HUES64 (cell line): Measurements from ENCODE around the gene ASB12.

Source experiments
- H3K27ac ChIP-seq: 2 replicates; pipeline ENCODE4 v1.7.0; 2013; ENCODE audit warnings: low read depth, low read length, inconsistent platforms
- H3K27me3 ChIP-seq: 2 replicates; pipeline ENCODE4 v1.6.1; 2013; ENCODE audit warnings: mild to moderate bottlenecking, low read length; ENCODE audit not compliant: insufficient read depth
- H3K36me3 ChIP-seq: 2 replicates; pipeline ENCODE4 v1.6.1; 2013; ENCODE audit warnings: mild to moderate bottlenecking, low read length; ENCODE audit not compliant: insufficient read depth
- H3K4me1 ChIP-seq: 2 replicates; pipeline ENCODE4 v1.6.1; 2013; ENCODE audit warnings: mild to moderate bottlenecking, low read length, moderate library complexity; ENCODE audit not compliant: insufficient read depth
- H3K4me3 ChIP-seq: 2 replicates; pipeline ENCODE4 v1.5.1; 2013; ENCODE audit warnings: mild to moderate bottlenecking, low read length, moderate library complexity
- H3K9ac ChIP-seq: 2 replicates; pipeline ENCODE4 v1.6.1; 2013; ENCODE audit warnings: mild to moderate bottlenecking, low read depth, low read length
- H3K9me3 ChIP-seq: 2 replicates; pipeline ENCODE4 v1.6.1; 2013; ENCODE audit warnings: low read depth, low read length; ENCODE audit not compliant: insufficient read depth
- WGBS: fragments of 150-250, 120-280 bp; methylation state at CpG from one replicate; pipeline ENCODE4 v1.1.7; 2013; ENCODE audit warnings: missing lambda C conversion rate; 5-methylcytosine and 5-hydroxymethylcytosine counted together

The ASB12 gene

GRCh38 chrX:64202808-64203325 is 27.5 kb downstream of the ASB12 start:
- H3K9me3 ChIP-seq, result no peaks in the 10 kb centered on the region
- 77% methylated on average over 2 of the region's 2 CpGs for WGBS
- H3K4me3 ChIP-seq, result no peak overlapping the region
- H3K27me3 ChIP-seq, result peaks cover 16% of the 10 kb centered on the region
- no peak overlapping the region for H3K27ac ChIP-seq
- H3K9ac ChIP-seq, result no peak overlapping the region
- peaks cover 6% of the 10 kb centered on the region; the same call in 1 of the 2 replicates for H3K4me1 ChIP-seq
- H3K36me3 ChIP-seq, result no peaks in the 10 kb centered on the region

- no peak overlapping the region for H3K9ac ChIP-seq
- no peak overlapping the region for H3K4me3 ChIP-seq
- H3K27ac ChIP-seq, result no peak overlapping the region
- H3K36me3 ChIP-seq, result no peaks in the 10 kb centered on the region
- H3K27me3 ChIP-seq, result peaks cover 1% of the 10 kb centered on the region
- 0 out of 2 replicates have a peak, but pooled peaks cover 10% of the 10 kb centered on the region for H3K4me1 ChIP-seq
- H3K9me3 ChIP-seq, result no peaks in the 10 kb centered on the region
Measured at GRCh38 chrX:64198036-64198435, 32.4 kb downstream of the ASB12 start.

GRCh38 chrX:64196606-64197005 is 33.8 kb downstream of the ASB12 start:
- Histone ChIP-seq H3K4me1 (0 out of 2 replicates have a peak, but pooled peaks cover 10% of the 10 kb centered on the region), H3K36me3 (peaks cover 6% of the 10 kb centered on the region), H3K27ac (no peak overlapping the region), H3K9ac (no peak overlapping the region), H3K9me3 (no peaks in the 10 kb centered on the region), H3K27me3 (no peaks in the 10 kb centered on the region), H3K4me3 (no peak overlapping the region)
- 92% methylated on average over 2 of the region's 3 CpGs for WGBS

- Histone ChIP-seq H3K27me3 (no peaks in the 10 kb centered on the region), H3K4me3 (no peak overlapping the region), H3K9ac (no peak overlapping the region), H3K27ac (no peak overlapping the region), H3K4me1 (0 out of 2 replicates have a peak, but pooled peaks cover 10% of the 10 kb centered on the region), H3K36me3 (peaks cover 9% of the 10 kb centered on the region), H3K9me3 (no peaks in the 10 kb centered on the region)
- 0% methylated on average over 1 of the region's 1 CpG for WGBS
Measured at GRCh38 chrX:64195862-64196261, 34.5 kb downstream of the ASB12 start.

DNA sequence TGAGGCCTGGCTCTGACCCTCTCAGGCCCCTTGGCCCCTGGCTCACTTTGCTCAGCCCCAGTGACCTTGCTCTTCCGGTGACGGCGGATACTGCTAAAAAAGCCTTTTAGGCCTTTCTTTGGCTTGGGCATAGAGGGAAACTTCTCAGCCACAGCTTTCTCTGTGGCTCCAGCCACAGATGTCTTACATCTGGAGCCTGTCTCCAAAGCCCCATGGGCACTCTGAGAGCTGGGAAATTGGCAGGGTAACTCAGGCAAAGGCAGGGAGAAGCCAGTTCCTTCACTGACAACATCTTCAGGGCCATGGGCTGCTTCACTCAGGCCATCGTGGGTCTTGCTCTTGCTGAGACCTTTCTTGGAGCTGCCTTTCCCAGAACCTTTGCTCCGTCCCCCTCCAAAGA is 37.7 kb downstream of the ASB12 start:
- Histone ChIP-seq H3K9ac (no peak overlapping the region), H3K4me3 (no peak overlapping the region), H3K9me3 (no peaks in the 10 kb centered on the region), H3K27ac (no peak overlapping the region), H3K4me1 (0 out of 2 replicates have a peak, but pooled peaks cover 10% of the 10 kb centered on the region), H3K36me3 (peaks cover 15% of the 10 kb centered on the region), H3K27me3 (no peaks in the 10 kb centered on the region)
- WGBS, result 98% methylated on average over 5 of the region's 5 CpGs

GRCh38 chrX:64192040-64192439 is 38.4 kb downstream of the ASB12 start:
- no peak overlapping the region for H3K4me3 ChIP-seq
- no peak overlapping the region for H3K27ac ChIP-seq
- no peaks in the 10 kb centered on the region for H3K9me3 ChIP-seq
- H3K4me1 ChIP-seq, result 0 out of 2 replicates have a peak, but pooled peaks cover 10% of the 10 kb centered on the region
- 89% methylated on average over 3 of the region's 3 CpGs for WGBS
- H3K36me3 ChIP-seq, result peaks cover 15% of the 10 kb centered on the region
- no peak overlapping the region for H3K9ac ChIP-seq
- H3K27me3 ChIP-seq, result no peaks in the 10 kb centered on the region

DNA sequence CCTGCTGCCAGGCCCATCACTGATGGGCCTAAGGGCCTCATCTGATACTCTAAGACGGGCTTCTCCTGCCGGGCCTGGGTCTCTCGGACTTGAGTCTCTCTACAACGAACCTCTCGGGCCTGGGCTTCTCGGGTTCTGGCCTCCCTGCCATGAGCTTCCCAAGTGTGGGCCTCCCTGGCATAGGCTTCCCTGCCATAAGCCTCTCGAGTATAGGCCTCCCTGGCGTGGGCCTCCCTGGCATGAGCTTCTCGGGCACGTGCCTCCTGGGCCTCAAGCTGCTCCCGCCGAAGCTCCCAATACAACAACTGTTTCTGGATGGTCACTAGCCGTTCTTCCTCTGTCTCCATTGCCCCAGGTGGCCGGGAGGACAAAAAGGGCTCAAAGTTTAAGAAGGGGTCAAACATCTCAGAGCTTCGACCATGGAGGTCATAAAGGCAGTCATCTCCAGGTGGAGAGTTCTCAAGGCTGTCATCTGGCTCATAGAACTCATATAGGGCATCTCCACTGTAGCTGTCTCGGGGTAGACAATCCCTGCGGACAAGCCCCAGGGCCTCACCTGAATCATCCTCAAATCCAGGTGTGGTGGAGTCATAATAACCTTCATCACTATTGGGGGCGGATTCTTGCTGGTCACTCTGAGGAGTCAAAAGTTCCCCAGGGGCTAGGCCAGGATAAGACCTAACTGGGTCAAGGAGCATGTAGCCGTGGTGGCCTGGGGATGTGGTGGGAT is 39.0 kb downstream of the ASB12 start:
- peaks cover 15% of the 10 kb centered on the region for H3K36me3 ChIP-seq
- H3K9ac ChIP-seq, result no peak overlapping the region
- H3K4me1 ChIP-seq, result 0 out of 2 replicates have a peak, but pooled peaks cover 10% of the 10 kb centered on the region
- 97% methylated on average over 18 of the region's 19 CpGs for WGBS
- H3K9me3 ChIP-seq, result no peaks in the 10 kb centered on the region
- no peak overlapping the region for H3K4me3 ChIP-seq
- H3K27ac ChIP-seq, result no peak overlapping the region
- H3K27me3 ChIP-seq, result no peaks in the 10 kb centered on the region

GRCh38 chrX:64190136-64190740 is 40.2 kb downstream of the ASB12 start:
- Histone ChIP-seq H3K4me1 (0 out of 2 replicates have a peak, but pooled peaks cover under 1% of the 10 kb centered on the region), H3K27ac (no peak overlapping the region), H3K9me3 (no peaks in the 10 kb centered on the region), H3K36me3 (peaks cover 15% of the 10 kb centered on the region), H3K4me3 (no peak overlapping the region), H3K27me3 (no peaks in the 10 kb centered on the region), H3K9ac (no peak overlapping the region)
- WGBS, result 90% methylated on average over 9 of the region's 10 CpGs

GRCh38 chrX:64188901-64189300 is 41.5 kb downstream of the ASB12 start:
- H3K4me3 ChIP-seq, result no peak overlapping the region
- WGBS, result 93% methylated on average over 2 of the region's 3 CpGs
- no peaks in the 10 kb centered on the region for H3K27me3 ChIP-seq
- H3K27ac ChIP-seq, result no peak overlapping the region
- H3K36me3 ChIP-seq, result peaks cover 15% of the 10 kb centered on the region
- H3K9ac ChIP-seq, result no peak overlapping the region
- no peaks in the 10 kb centered on the region for H3K4me1 ChIP-seq
- H3K9me3 ChIP-seq, result no peaks in the 10 kb centered on the region

DNA sequence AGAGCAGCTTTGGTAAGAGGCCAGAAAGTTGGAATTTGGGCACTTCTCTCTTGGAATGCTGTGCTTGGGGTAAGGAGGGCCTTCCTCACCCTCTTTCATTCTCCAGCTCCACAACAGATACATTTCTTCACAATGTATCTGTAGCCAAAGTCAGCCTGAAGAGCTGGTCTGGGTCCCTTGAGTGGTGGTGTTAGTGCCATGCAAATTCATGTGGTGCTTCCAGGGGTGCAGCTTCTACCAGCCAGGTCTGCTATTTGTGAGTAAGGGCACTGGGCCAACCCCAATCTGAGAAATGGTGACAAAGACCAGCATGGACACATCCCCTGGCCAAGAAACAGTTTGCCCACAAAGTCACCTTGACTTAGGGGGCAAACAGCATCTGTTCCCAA is 42.7 kb downstream of the ASB12 start:
- Histone ChIP-seq H3K9ac (no peak overlapping the region), H3K4me3 (no peak overlapping the region), H3K27ac (no peak overlapping the region), H3K27me3 (no peaks in the 10 kb centered on the region), H3K9me3 (no peaks in the 10 kb centered on the region), H3K4me1 (no peaks in the 10 kb centered on the region), H3K36me3 (peaks cover 15% of the 10 kb centered on the region)

DNA sequence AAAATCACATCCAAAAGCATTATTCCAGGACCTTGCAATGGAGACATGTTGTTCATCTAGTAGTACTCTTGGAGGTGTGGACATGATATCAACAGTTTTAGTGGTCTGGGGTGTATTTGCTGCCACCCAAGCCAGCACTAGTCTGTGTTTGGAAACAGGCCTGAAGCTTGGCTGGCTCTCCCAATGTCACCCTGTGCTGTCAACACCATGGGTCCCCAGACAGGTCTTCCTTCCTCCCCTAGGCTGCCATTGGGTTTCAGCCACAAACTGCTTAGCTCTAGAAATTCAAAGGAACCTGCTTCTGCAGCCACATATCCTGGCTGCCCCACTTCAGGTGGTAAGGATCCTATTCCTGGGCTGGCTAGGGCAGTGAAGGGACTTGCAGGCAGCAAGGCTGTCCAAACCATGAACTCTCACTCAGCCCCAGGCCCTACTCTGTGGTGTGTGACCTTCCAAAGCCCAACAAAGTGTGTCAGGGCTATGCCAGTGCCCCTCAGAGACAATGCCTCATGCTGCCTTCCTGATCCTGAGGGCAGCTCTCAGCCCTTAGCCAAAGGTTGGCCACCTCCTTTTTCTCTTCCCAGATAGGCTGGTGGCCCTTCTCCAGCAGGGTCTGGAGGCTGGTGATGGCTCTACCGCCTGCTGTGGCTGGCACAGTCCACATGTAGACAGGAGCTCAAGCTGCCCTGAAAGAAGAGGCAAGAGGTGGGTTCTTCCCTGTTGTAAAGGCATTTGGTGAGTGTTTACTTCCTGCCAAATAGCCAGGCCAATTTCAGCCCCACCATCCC is 43.2 kb downstream of the ASB12 start:
- H3K9me3 ChIP-seq, result no peaks in the 10 kb centered on the region
- no peak overlapping the region for H3K4me3 ChIP-seq
- H3K27me3 ChIP-seq, result no peaks in the 10 kb centered on the region
- WGBS, result 90% methylated on average over 1 of the region's 1 CpG
- no peak overlapping the region for H3K9ac ChIP-seq
- H3K36me3 ChIP-seq, result peaks cover 14% of the 10 kb centered on the region
- H3K27ac ChIP-seq, result no peak overlapping the region
- no peaks in the 10 kb centered on the region for H3K4me1 ChIP-seq
